ENCODE results near the gene OVOL2.

Gene OVOL2

GRCh38 chr20:17985388-17986018, 72.2 kb downstream of the OVOL2 start:
- no peak overlapping the region for H3K4me3 ChIP-seq (ENCODE audit: low read depth, low read length)

GRCh38 chr20:17976305-17976704, 81.4 kb downstream of the OVOL2 start:
- TF ChIP-seq, protein P1, sequence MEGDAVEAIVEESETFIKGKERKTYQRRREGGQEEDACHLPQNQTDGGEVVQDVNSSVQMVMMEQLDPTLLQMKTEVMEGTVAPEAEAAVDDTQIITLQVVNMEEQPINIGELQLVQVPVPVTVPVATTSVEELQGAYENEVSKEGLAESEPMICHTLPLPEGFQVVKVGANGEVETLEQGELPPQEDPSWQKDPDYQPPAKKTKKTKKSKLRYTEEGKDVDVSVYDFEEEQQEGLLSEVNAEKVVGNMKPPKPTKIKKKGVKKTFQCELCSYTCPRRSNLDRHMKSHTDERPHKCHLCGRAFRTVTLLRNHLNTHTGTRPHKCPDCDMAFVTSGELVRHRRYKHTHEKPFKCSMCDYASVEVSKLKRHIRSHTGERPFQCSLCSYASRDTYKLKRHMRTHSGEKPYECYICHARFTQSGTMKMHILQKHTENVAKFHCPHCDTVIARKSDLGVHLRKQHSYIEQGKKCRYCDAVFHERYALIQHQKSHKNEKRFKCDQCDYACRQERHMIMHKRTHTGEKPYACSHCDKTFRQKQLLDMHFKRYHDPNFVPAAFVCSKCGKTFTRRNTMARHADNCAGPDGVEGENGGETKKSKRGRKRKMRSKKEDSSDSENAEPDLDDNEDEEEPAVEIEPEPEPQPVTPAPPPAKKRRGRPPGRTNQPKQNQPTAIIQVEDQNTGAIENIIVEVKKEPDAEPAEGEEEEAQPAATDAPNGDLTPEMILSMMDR (IDR thresholded peaks at IDR 0.05; ENCODE audit: borderline replicate concordance, insufficient read depth, low read depth, low read length) = no peak
- H3K4me3 ChIP-seq (ENCODE audit: low read depth, low read length) = no peak overlapping the region

More at GRCh38 chr20:17985388-17986018, 72.2 kb downstream of the OVOL2 start:
- TF ChIP-seq, protein P1 (IDR thresholded peaks at IDR 0.05; ENCODE audit: borderline replicate concordance, insufficient read depth, low read depth, low read length) = no peak

Data from GM12875 (cell line).